ENCODE measurements around the gene HOXA1.

The HOXA1 gene

GRCh38 chr7:27093184-27093895, 2.5 kb downstream of the HOXA1 start:
- Histone ChIP-seq H3K27me3 (ENCODE audit: control insufficient read depth in 1 of 2, insufficient read depth in 1 of 2, low read length in 2 of 2) (no peaks in the 10 kb centered on the region), H3K18ac (ENCODE audit: low read depth in 1 of 2, low read length in 2 of 2) (no peak overlapping the region), H3K4me3 (ENCODE audit: insufficient read depth in 1 of 2, low read depth in 1 of 2, low read length in 2 of 2) (no peak overlapping the region), H4K91ac (ENCODE audit: low read length) (no peak overlapping the region), H3K27ac (ENCODE audit: low read length, poor library complexity, severe bottlenecking) (no peak overlapping the region), H2BK120ac (ENCODE audit: low read depth, low read length) (no peak overlapping the region), H4K8ac (ENCODE audit: low read length) (no peak overlapping the region), H2AFZ (ENCODE audit: low read depth, low read length) (no peak overlapping the region), H3K4me1 (ENCODE audit: control insufficient read depth, insufficient read depth, low read depth, low read length) (peaks cover 7% of the 10 kb centered on the region), H3K4me2 (ENCODE audit: low read length, poor library complexity, severe bottlenecking) (no peak overlapping the region), H3K14ac (ENCODE audit: low read length in 2 of 2) (no peak overlapping the region), H2BK12ac (ENCODE audit: low read length in 2 of 2) (no peak overlapping the region), H3K9me3 (ENCODE audit: control insufficient read depth, low read length) (no peaks in the 10 kb centered on the region), H3K9ac (ENCODE audit: low read length) (no peak overlapping the region), H3K23ac (ENCODE audit: low read length in 2 of 2) (no peak overlapping the region), H2AK5ac (ENCODE audit: low read length, severe bottlenecking) (no peak overlapping the region), H2BK5ac (ENCODE audit: low read depth, low read length, poor library complexity, severe bottlenecking) (no peak overlapping the region), H3K4ac (ENCODE audit: low read depth in 1 of 2, low read length in 2 of 2) (no peak overlapping the region), H3K36me3 (ENCODE audit: control insufficient read depth in 1 of 2, insufficient read depth in 2 of 2, low read depth in 1 of 2, low read length in 2 of 2) (peaks cover 0 to 3% of the 10 kb centered on the region in 2 experiments), H3K79me1 (replicated peaks; ENCODE audit: low read length, poor library complexity, severe bottlenecking) (peaks cover 1% of the 10 kb centered on the region), H2BK15ac (ENCODE audit: low read depth, poor library complexity, severe bottlenecking) (no peak overlapping the region)
- WGBS, result 41% methylated on average over 3 of the region's 6 CpGs
- no peak for DNase-seq

- Histone ChIP-seq H3K4me3 (ENCODE audit: insufficient read depth in 1 of 2, low read depth in 1 of 2, low read length in 2 of 2) (no peak overlapping the region), H3K27ac (ENCODE audit: low read length, poor library complexity, severe bottlenecking) (no peak overlapping the region), H3K9ac (ENCODE audit: low read length) (no peak overlapping the region), H3K4me2 (ENCODE audit: low read length, poor library complexity, severe bottlenecking) (no peak overlapping the region), H2AFZ (ENCODE audit: low read depth, low read length) (no peak overlapping the region), H3K18ac (ENCODE audit: low read depth in 1 of 2, low read length in 2 of 2) (no peak overlapping the region), H3K9me3 (ENCODE audit: control insufficient read depth, low read length) (no peaks in the 10 kb centered on the region), H2AK5ac (ENCODE audit: low read length, severe bottlenecking) (no peak overlapping the region), H4K91ac (ENCODE audit: low read length) (no peak overlapping the region), H3K27me3 (ENCODE audit: control insufficient read depth in 1 of 2, insufficient read depth in 1 of 2, low read length in 2 of 2) (no peaks in the 10 kb centered on the region), H3K4me1 (ENCODE audit: control insufficient read depth, insufficient read depth, low read depth, low read length) (peaks cover 7% of the 10 kb centered on the region), H3K4ac (ENCODE audit: low read depth in 1 of 2, low read length in 2 of 2) (no peak overlapping the region), H2BK120ac (ENCODE audit: low read depth, low read length) (no peak overlapping the region), H2BK5ac (ENCODE audit: low read depth, low read length, poor library complexity, severe bottlenecking) (no peak overlapping the region), H2BK12ac (ENCODE audit: low read length in 2 of 2) (no peak overlapping the region), H3K23ac (ENCODE audit: low read length in 2 of 2) (no peak overlapping the region), H3K79me1 (replicated peaks; ENCODE audit: low read length, poor library complexity, severe bottlenecking) (peaks cover 1% of the 10 kb centered on the region), H2BK15ac (ENCODE audit: low read depth, poor library complexity, severe bottlenecking) (no peak overlapping the region), H3K36me3 (ENCODE audit: control insufficient read depth in 1 of 2, insufficient read depth in 2 of 2, low read depth in 1 of 2, low read length in 2 of 2) (no peaks in the 10 kb centered on the region), H4K8ac (ENCODE audit: low read length) (no peak overlapping the region), H3K14ac (ENCODE audit: low read length in 2 of 2) (no peak overlapping the region)
- 17% methylated on average over 1 of the region's 1 CpG for WGBS
- DNase-seq, result no peak
These were observed 3.0 kb downstream of the HOXA1 start for GRCh38 chr7:27092819-27093110.

- Histone ChIP-seq H3K9ac (ENCODE audit: low read length) (no peak overlapping the region), H2AK5ac (ENCODE audit: low read length, severe bottlenecking) (no peak overlapping the region), H2BK5ac (ENCODE audit: low read depth, low read length, poor library complexity, severe bottlenecking) (no peak overlapping the region), H2BK15ac (ENCODE audit: low read depth, poor library complexity, severe bottlenecking) (no peak overlapping the region), H2BK12ac (ENCODE audit: low read length in 2 of 2) (no peak overlapping the region), H3K14ac (ENCODE audit: low read length in 2 of 2) (no peak overlapping the region), H3K18ac (ENCODE audit: low read depth in 1 of 2, low read length in 2 of 2) (no peak overlapping the region), H3K4ac (ENCODE audit: low read depth in 1 of 2, low read length in 2 of 2) (no peak overlapping the region), H2AFZ (ENCODE audit: low read depth, low read length) (no peak overlapping the region), H3K27me3 (ENCODE audit: control insufficient read depth in 1 of 2, insufficient read depth in 1 of 2, low read length in 2 of 2) (no peaks in the 10 kb centered on the region), H3K27ac (ENCODE audit: low read length, poor library complexity, severe bottlenecking) (no peak overlapping the region), H3K4me3 (ENCODE audit: insufficient read depth in 1 of 2, low read depth in 1 of 2, low read length in 2 of 2) (no peak overlapping the region), H4K91ac (ENCODE audit: low read length) (no peak overlapping the region), H4K8ac (ENCODE audit: low read length) (no peak overlapping the region), H3K4me1 (ENCODE audit: control insufficient read depth, insufficient read depth, low read depth, low read length) (peaks cover 7% of the 10 kb centered on the region), H3K23ac (ENCODE audit: low read length in 2 of 2) (no peak overlapping the region), H3K79me1 (replicated peaks; ENCODE audit: low read length, poor library complexity, severe bottlenecking) (peaks cover 1% of the 10 kb centered on the region), H3K9me3 (ENCODE audit: control insufficient read depth, low read length) (no peaks in the 10 kb centered on the region), H2BK120ac (ENCODE audit: low read depth, low read length) (no peak overlapping the region), H3K36me3 (ENCODE audit: control insufficient read depth in 1 of 2, insufficient read depth in 2 of 2, low read depth in 1 of 2, low read length in 2 of 2) (no peaks in the 10 kb centered on the region), H3K4me2 (ENCODE audit: low read length, poor library complexity, severe bottlenecking) (no peak overlapping the region)
- 16% methylated on average over 9 of the region's 9 CpGs for WGBS
- no peak for DNase-seq
These were observed 3.6 kb downstream of the HOXA1 start for GRCh38 chr7:27091941-27092818.

GRCh38 chr7:27091105-27091504, 4.7 kb downstream of the HOXA1 start:
- H3K4me1 ChIP-seq (ENCODE audit: control insufficient read depth, insufficient read depth, low read depth, low read length), result peaks cover 7% of the 10 kb centered on the region
- 38% methylated on average over 1 of the region's 3 CpGs for WGBS

More at GRCh38 chr7:27091105-27091504, 4.7 kb downstream of the HOXA1 start:
- H3K14ac ChIP-seq (ENCODE audit: low read length in 2 of 2), result no peak overlapping the region
- no peak overlapping the region for H2BK15ac ChIP-seq (ENCODE audit: low read depth, poor library complexity, severe bottlenecking)
- no peak overlapping the region for H2AFZ ChIP-seq (ENCODE audit: low read depth, low read length)
- no peak overlapping the region for H3K4ac ChIP-seq (ENCODE audit: low read depth in 1 of 2, low read length in 2 of 2)
- H2BK120ac ChIP-seq (ENCODE audit: low read depth, low read length), result no peak overlapping the region
- DNase-seq, result no peak
- no peak overlapping the region for H3K18ac ChIP-seq (ENCODE audit: low read depth in 1 of 2, low read length in 2 of 2)
- no peak overlapping the region for H2BK5ac ChIP-seq (ENCODE audit: low read depth, low read length, poor library complexity, severe bottlenecking)
- no peak overlapping the region for H3K9ac ChIP-seq (ENCODE audit: low read length)
- H3K9me3 ChIP-seq (ENCODE audit: control insufficient read depth, low read length), result no peaks in the 10 kb centered on the region
- peaks cover 1% of the 10 kb centered on the region for H3K79me1 ChIP-seq (replicated peaks; ENCODE audit: low read length, poor library complexity, severe bottlenecking)
- H3K4me3 ChIP-seq (ENCODE audit: insufficient read depth in 1 of 2, low read depth in 1 of 2, low read length in 2 of 2), result no peak overlapping the region
- no peak overlapping the region for H2BK12ac ChIP-seq (ENCODE audit: low read length in 2 of 2)
- H2AK5ac ChIP-seq (ENCODE audit: low read length, severe bottlenecking), result no peak overlapping the region
- no peak overlapping the region for H4K8ac ChIP-seq (ENCODE audit: low read length)
- no peak overlapping the region for H3K27ac ChIP-seq (ENCODE audit: low read length, poor library complexity, severe bottlenecking)
- H3K36me3 ChIP-seq (ENCODE audit: control insufficient read depth in 1 of 2, insufficient read depth in 2 of 2, low read depth in 1 of 2, low read length in 2 of 2), result no peaks in the 10 kb centered on the region
- H3K27me3 ChIP-seq (ENCODE audit: control insufficient read depth in 1 of 2, insufficient read depth in 1 of 2, low read length in 2 of 2), result no peaks in the 10 kb centered on the region
- H3K4me2 ChIP-seq (ENCODE audit: low read length, poor library complexity, severe bottlenecking), result no peak overlapping the region
- no peak overlapping the region for H4K91ac ChIP-seq (ENCODE audit: low read length)
- no peak overlapping the region for H3K23ac ChIP-seq (ENCODE audit: low read length in 2 of 2)
